Measurements from ENCODE around the gene VPS13D.
A peak's percentile ranks its signal among the peaks of the same experiment; 100 is the strongest.

GRCh38 chr1:12438349-12438924 lies 208.6 kb downstream of the VPS13D start:
- no peak for TF ChIP-seq ZBTB40 (IDR thresholded peaks at IDR 0.05; ENCODE audit: borderline replicate concordance)
- TF ChIP-seq NFXL1 (IDR thresholded peaks at IDR 0.05; ENCODE audit: borderline replicate concordance), result no peak
- peak; percentile 84 for TF ChIP-seq DPF2 (IDR thresholded peaks at IDR 0.05)
- no peak for TF ChIP-seq ZNF384 (IDR thresholded peaks at IDR 0.05; ENCODE audit: borderline replicate concordance, low read depth, low read length)
- TF ChIP-seq BHLHE40 (IDR thresholded peaks at IDR 0.05; ENCODE audit: borderline replicate concordance in 1 of 2, low read depth in 2 of 2, low read length in 1 of 2), result peak; percentile 62 to 67; a peak in 3 of 4 replicates
